ENCODE results near the gene RAD51AP1.

The RAD51AP1 gene

DNA sequence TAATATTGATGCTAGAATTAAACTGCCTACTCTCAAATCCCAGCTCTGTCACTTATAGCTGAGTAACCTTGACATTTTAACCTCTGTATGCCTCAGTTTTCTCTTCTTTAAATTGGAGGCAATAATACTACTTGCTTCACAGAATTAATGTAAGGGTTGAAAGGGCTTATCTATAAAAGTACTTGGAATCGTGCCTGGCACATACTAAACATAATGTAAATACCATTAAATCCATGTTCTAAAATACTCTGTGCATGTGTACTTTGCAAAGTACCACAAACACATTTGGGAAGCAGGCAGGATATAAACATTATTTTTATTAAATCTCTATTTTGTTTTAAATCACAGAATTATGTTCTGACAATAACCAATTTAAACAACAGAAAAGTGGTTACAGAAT, 65.3 kb downstream of the RAD51AP1 start:
- no peak for DNase-seq

DNA sequence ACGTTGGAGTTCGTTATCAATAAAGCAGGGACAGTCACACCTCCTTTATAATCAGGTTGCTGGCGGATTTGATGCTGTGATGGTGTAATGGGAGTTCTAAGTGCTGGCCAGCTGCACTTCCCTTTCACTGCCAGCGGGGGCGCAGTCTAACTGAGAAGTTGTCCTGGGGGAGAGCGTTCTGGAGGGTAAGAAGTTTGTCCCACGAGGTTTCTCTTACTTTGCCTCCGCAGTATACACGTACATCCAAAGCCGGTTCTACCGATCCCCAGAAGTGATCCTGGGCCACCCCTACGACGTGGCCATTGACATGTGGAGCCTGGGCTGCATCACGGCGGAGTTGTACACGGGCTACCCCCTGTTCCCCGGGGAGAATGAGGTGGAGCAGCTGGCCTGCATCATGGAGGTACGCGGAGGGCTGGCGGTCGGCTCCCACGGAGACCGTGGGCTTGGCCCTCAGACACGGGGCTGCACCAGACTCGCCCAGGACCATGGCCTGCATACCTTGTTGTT, 66.0 kb downstream of the RAD51AP1 start:
- DNase-seq = peak; percentile 75

DNA sequence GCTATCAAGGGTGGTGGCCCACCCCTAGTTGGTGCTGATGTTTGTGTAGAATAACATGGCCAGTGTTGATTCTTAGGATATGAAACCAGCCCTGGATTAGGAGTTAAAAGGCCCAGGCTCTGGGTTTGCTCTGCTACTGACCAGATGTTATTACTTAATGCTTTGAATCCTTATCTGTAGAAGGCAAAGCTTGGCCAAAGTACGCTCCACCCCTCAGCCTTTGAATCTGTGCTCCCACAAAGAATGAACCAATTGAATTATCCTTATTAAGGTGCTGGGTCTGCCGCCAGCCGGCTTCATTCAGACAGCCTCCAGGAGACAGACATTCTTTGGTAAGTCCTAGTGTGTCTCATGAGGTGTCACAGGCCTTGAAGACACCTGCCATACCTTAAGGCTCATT, 68.4 kb downstream of the RAD51AP1 start:
- no peak for DNase-seq

DNA sequence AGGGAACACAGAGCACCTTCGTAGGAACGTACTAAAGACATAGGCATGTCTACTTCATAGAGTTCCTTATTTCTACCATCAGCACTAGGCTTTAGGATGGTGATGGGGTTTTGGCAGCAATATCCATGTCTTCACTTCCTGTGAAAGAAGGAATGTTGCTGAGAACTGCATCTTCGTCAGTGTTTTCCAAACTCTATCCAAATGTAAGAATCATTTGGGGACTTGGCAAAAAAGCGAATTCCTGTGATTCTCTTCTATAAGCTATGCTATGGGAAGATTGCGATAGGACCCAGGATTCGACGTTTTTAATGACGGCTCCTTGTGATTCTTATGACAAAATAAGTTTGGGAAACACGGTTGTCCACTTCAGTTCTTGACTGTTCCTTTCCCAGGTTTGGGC, 70.4 kb downstream of the RAD51AP1 start:
- DNase-seq = no peak
